GM19395 (cell line): Measurements from ENCODE around the gene TMEM207.
A peak's percentile ranks its signal among the peaks of the same experiment; 100 is the strongest.

Experiments
- ATAC-seq: cut with Tn5 transposase; IDR thresholded peaks from one replicate; pipeline ENCODE4 v1.9.1; 2021; ENCODE audit warnings: mild to moderate bottlenecking, moderate library complexity; ENCODE audit not compliant: unreplicated experiment

TMEM207 gene

GRCh38 chr3:190387578-190388213, 62.0 kb downstream of the TMEM207 start, which contains the start of gene CLDN16:
Gene CLDN16 (plus strand): TSS chr3:190388163. CDS start chr3:190388330, 167 bp downstream.
- ATAC-seq = no peak

GRCh38 chr3:190385731-190386688, 63.7 kb downstream of the TMEM207 start:
- ATAC-seq = no peak

- ATAC-seq = peak; percentile 91
Observed at GRCh38 chr3:190384309-190384756, 65.4 kb downstream of the TMEM207 start.

- ATAC-seq = no peak
Observed at GRCh38 chr3:190382082-190382481, 67.6 kb downstream of the TMEM207 start.

GRCh38 chr3:190381441-190381840, 68.3 kb downstream of the TMEM207 start:
- no peak for ATAC-seq

GRCh38 chr3:190380184-190380583, 69.5 kb downstream of the TMEM207 start:
- ATAC-seq = no peak
